Measurements from ENCODE around the gene KDM5B.

- TF ChIP-seq CTCF (IDR thresholded peaks at IDR 0.05), result no peak
- no peak for TF ChIP-seq POLR2A (IDR thresholded peaks at IDR 0.05)
Measured at GRCh38 chr1:202762019-202762418, 46.2 kb downstream of the KDM5B start.

Measured in body of pancreas (tissue), 4 donors.